AG08396 (cell line): ENCODE results near the gene THUMPD2.

Experiments used
- DNase-seq: peaks from one replicate; pipeline ENCODE4 v3.0.0; 2012; ENCODE audit warnings: low spot score, mixed read lengths

The THUMPD2 gene

GRCh38 chr2:39718483-39718882 is 60.6 kb downstream of the THUMPD2 start:
- peak; percentile 21 for DNase-seq

GRCh38 chr2:39717067-39717466 is 62.0 kb downstream of the THUMPD2 start:
- no peak for DNase-seq

DNA sequence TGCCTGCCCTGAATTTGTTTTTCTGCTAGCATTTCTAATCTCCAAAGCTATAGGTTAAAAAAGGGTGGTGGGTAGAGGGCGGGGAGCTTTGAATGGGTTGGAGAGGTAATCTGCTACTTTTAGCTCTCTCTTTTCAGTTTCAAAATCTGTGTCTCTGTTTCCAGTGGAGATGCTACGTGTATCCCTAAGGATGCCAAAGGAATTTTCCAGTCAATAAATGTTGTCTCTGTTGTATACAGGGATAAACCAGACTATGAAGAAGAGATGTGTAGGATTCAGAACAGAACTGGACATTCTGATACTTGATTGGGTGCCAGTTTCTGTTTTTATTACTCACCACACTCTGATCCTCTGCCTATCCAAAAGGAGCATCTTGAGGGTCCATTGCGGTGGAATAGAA is 63.2 kb downstream of the THUMPD2 start:
- no peak for DNase-seq

- DNase-seq, result no peak
Measured at GRCh38 chr2:39715095-39715494, 64.0 kb downstream of the THUMPD2 start.

DNA sequence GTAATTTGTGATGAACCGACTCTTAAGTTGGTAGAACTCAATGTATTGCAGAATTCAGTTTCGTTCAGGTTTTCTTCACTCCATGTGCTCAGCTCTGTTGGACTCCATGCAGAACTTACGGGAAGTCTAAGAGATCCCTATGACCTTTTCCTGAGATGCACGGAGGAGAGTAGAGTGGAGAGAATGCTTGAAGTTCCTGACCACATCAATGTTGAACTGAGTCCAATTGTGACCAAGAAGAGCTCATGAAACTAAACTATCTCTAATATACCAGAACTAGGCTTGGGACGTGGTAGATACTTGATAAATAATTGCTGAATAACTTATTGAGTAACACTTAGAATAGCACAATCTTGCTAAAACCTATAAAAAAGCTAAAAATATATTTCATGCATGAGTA is 66.1 kb downstream of the THUMPD2 start:
- DNase-seq, result no peak

DNA sequence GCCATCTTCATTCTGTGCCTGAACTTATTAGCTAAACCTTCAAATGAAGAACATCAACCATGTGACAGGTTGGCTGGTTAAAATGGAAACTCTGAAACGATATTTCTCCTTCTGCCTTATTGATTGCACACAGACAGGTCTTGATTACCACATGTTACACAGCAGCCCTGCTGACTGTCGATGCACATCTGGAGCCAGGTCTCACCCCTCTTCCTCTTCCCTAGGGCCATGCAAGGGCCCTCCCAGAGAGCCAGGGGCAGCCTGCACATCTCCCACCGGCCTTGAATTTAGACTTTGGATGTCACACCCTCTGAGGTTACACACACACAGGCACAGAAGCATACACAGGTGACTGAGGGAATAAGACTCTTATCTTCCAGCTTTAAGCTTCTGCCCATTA is 68.3 kb downstream of the THUMPD2 start:
- no peak for DNase-seq

GRCh38 chr2:39708003-39708402 is 71.1 kb downstream of the THUMPD2 start:
- no peak for DNase-seq

GRCh38 chr2:39706945-39707344 is 72.1 kb downstream of the THUMPD2 start:
- no peak for DNase-seq

DNA sequence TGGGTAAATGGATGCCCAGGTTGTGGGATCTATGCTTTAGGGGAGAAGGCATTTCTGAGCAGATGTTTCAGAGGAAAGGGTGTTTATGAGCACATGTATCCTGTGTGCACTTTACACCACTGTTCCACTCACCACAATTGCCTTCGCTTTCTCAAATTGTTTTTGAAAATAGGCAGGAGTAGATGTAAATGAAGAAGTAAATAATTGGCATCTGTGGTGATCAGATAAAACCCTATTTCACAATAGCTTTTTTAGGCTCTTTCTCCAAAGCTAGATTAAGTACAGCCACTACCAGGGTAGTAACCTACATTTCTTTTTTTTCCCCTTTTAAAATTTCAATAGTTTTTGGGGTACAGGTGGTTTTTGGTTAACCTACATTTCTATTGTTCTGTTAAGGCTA is 72.7 kb downstream of the THUMPD2 start:
- DNase-seq, result no peak

DNA sequence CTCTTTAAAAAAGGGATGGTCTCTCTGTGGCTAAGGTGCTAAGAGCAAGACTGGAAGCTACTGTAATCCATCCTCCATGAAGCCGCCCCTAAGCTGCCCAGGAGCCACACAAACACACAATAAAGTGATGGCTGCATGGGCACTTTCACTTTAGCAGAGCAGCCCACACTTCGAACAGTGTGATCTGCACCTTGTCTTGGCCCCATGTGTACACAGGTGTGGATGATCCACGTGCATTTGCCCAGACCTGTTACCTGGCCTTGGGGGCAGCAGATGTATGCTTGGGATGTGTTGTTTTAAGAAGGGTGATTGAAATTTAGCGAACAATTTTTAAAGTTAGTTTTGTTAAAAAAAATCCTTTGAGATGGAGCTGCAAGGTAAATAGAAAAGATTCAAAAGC is 73.4 kb downstream of the THUMPD2 start:
- no peak for DNase-seq

DNA sequence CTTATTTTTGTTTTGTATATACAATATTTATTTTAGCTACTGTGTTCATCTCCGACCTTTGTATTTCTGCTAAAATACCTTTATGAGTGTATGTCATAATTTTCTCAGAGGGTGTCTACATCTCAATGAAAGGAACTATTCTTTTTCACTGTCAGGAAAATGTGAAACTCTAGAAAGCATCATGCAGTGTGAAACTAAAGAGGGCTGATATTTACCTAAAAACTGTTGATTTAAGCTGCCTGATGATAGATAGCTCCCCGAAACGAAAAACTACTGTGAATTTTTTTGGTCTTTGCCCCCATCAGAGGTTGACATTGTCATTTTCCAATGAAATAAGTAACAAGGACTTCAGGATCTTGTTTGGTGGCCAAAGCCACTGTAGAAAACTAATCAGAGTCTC is 74.5 kb downstream of the THUMPD2 start:
- no peak for DNase-seq

- no peak for DNase-seq
Measured at GRCh38 chr2:39703181-39703872, 75.7 kb downstream of the THUMPD2 start.

DNA sequence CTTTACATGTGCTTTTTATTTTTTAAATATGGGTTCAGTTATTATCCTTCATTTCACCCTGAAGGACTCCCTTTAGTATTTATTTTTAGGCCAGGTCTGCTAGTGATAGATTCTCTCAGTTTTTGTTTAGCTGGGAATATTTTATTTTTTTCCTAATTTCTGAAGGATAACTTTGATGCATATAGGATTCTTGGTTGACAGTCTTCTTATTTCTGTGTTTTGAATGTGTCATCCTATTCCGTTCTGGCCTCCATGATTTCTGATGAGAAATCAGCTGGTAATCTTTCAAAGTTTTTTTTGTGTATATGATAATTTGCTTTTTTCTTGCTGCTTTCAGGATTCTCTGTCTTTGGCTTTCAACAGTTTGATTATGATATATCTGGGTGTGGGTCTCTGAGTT is 77.9 kb downstream of the THUMPD2 start:
- no peak for DNase-seq

DNA sequence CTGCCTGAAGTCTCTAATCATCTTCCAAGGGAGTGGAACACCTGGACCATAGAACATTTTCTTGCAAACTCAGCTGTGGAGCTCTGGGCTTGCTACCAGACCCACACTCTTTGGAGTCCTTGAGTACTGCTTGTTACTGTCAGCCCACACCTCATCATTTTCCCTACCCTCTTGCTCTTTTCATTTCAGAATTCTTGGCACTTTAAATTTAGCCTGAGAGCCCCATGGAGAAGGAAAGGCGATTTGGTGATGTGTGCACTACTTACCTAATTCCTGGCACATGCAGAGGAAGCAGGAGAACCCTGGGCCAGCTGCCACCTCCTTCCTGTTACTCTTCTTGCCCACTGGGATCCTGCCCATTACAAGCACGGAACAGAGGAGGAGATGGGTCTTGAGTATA is 81.6 kb downstream of the THUMPD2 start:
- no peak for DNase-seq

DNA sequence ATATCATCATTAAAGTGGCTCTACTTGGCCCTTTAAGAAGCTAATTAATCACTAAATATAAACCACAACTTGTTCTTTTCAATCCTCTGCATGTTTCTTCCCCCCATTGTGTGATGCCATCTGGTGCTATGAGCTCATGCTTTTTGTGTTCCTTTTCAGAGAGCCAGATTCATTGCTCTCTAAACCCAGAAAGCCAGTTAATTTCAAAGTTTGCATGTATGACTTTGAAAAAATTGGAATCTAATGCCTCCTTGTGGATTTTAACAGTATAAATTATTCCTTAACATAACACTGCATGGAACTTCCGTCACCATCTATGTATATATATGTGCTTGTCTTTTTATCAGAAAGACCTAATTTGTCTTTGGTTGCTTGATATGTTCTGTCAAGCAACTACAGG is 82.2 kb downstream of the THUMPD2 start:
- DNase-seq, result peak; percentile 57

DNA sequence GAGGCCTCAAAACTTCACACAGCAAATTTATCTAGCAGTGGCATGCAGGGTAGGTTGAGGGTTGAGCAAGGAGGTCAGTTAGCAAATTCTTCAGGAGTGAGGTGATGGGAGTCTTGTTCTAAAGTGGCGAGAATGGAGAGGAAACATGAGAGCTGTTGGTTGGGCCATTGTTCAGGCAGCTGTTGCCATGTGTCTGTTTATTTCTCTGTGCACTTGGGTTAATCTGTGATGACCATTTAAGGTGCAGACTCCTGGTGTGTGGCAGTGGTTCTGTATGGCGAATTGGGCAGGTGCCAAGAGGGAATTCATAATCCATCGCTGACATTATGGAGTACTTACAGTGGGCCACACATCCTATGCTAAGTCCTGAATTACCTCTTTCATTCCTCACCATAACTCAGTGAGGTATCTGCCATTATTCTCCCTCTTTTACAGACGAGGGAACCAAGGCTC is 82.9 kb downstream of the THUMPD2 start:
- DNase-seq, result peak; percentile 62

DNA sequence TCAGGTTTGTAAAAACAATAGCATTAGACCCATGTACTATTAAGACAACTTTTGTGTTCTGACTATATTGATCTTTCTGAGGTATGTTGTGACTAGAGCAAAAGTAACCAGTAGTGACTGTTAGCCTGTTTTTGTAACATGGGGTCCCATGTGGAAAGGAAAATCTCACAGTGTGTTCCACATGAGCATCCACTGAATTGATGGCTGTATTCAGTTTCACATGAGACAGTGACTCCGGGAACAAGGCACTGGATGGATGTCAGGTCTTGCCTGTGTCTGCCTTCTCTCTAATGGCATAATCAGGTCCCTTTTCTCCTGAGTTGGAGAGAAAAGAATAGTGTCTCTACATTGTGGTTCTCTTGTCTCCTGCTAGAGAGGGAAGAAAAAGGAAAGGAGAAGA is 85.8 kb downstream of the THUMPD2 start:
- DNase-seq, result no peak

DNA sequence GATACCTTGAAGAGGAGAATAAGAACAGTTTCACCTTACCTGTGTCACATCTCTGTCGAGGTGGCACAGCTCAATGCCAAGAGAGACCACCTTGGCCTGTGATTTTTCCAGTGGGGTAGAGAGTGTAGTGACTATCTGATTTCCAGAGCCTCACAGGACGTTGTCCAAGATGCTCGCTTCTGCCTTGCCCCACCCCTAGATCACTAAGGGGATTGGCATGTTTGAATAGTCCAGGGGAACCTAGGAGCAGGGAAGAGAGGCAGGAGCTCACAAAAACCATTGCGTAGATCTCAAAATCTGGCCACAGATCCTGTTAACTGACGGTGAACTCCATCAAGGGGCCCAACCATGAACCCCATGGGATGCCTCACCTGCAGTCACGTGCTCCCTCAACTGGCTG is 89.2 kb downstream of the THUMPD2 start:
- DNase-seq, result no peak

- DNase-seq, result no peak
Measured at GRCh38 chr2:39689272-39689841, 89.7 kb downstream of the THUMPD2 start.

DNA sequence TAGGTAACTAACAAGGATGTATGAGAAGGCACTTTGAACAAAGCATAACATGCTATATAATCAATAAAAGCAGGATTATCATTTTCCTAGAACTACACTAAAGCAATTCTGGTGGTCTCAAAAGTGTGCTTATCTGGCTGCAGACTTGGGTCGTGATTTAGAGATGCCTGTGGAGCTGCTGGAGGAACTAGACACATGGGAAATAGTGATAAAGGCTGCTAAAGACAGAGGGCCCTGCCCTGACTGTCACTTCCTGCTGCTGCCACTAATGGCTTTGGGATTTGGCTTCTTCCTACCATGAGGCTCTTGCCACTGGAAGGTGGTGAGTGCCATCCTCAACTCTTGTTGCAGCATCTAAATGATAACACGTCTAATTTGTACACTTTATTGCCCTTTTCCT is 90.9 kb downstream of the THUMPD2 start:
- DNase-seq, result no peak

GRCh38 chr2:39686456-39686855 is 92.6 kb downstream of the THUMPD2 start:
- no peak for DNase-seq
